GM12873 (cell line): ENCODE data around the gene TCERG1L.

ENCODE experiments used
- CTCF ChIP-seq: IDR thresholded peaks from 2 replicates; pipeline ENCODE4 v1.5.1; 2012; ENCODE audit warnings: low read depth, mild to moderate bottlenecking, moderate library complexity, low read length, control low read depth; ENCODE audit not compliant: insufficient read depth; ENCODE audit errors: missing control alignments

Gene TCERG1L

GRCh38 chr10:131204406-131205152, 106.9 kb downstream of the TCERG1L start:
- no peak for TF ChIP-seq CTCF

- no peak for TF ChIP-seq CTCF
These were observed 107.8 kb downstream of the TCERG1L start for GRCh38 chr10:131203456-131204357.

- no peak for TF ChIP-seq CTCF
These were observed 108.5 kb downstream of the TCERG1L start for GRCh38 chr10:131202990-131203389.

GRCh38 chr10:131201741-131202515, 109.6 kb downstream of the TCERG1L start:
- TF ChIP-seq CTCF = no peak

- no peak for TF ChIP-seq CTCF
These were observed 110.6 kb downstream of the TCERG1L start for GRCh38 chr10:131200856-131201470.

- TF ChIP-seq CTCF = no peak
These were observed 111.9 kb downstream of the TCERG1L start for GRCh38 chr10:131199646-131200045.
